ENCODE results near the gene HMX1. TPM values are rescaled to one million over a fixed set of nuclear protein-coding genes. Genes with fewer than 3 reads are reported as not detected.

HMX1 gene
- total and polyA plus RNA-seq, 10 of the 15 experiments (the other 5 are each of a cell fraction or from before 2014, with no cell fraction given), result not detected

DNA sequence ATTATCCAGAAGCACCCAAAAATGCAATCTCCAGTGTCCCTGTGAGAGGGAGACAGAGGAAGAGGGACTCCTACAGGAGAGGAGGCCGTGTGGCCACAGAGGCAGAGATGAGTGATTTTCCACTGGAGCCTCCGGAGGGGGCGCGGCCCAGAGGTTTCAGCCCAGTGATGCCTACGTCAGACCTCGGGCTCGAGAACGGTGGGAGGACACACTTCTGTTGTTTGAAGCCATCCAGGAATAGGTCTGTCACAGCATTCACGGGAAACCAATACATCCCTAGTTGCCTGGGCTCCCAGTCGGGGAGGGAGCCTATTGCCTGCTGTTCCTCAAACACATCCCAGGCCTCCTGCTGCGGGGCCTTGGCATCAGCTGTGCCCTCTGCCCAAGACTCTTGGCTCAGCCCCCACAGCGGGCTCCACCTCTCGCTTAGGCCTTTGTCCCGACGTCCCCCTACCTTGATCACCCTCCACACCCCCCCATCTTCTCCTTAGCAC, 39.2 kb upstream of the HMX1 start:
- no TSS peak for BruUV-seq (replicated peaks)
- H3K4me2 ChIP-seq (ENCODE audit: control insufficient read depth, insufficient read depth), result no peak overlapping the region
- H3K36me3 ChIP-seq (ENCODE audit: control insufficient read depth in 2 of 2, insufficient read depth in 2 of 2, low read length in 1 of 2), result no peaks in the 10 kb centered on the region
- no peaks in the 10 kb centered on the region for H4K20me1 ChIP-seq (ENCODE audit: control insufficient read depth, insufficient read depth)
- H3K4me3 ChIP-seq, result no peak overlapping the region
- intact Hi-C loops (cut with micrococcal nuclease; ENCODE audit: unreplicated experiment) (no loop called here), in situ Hi-C loops (cut with MboI) (no loop called here)
- H3K27me3 ChIP-seq (replicated peaks in 1 of 2; ENCODE audit: control insufficient read depth in 2 of 2, insufficient read depth in 2 of 2, low read length in 1 of 2), result no peaks in the 10 kb centered on the region; a peak in 1 of 4 replicates
- CTCF ChIA-PET, result no interaction called here
- POLR2A ChIA-PET, result no interaction called here
- DNase-seq (ENCODE audit: low read depth, low spot score) (no peak), FAIRE-seq (no peak), ATAC-seq (no peak)
- TF ChIP-seq IKZF2 (IDR thresholded peaks at IDR 0.05), result no peak
- TF ChIP-seq PRDM15 (CRISPR knock-in tag; IDR thresholded peaks at IDR 0.05), result no peak
- TF ChIP-seq USF2 (IDR thresholded peaks at IDR 0.05; ENCODE audit: borderline replicate concordance, low read depth, low read length), result no peak
- TF ChIP-seq SMARCA5 (IDR thresholded peaks at IDR 0.05), result no peak
- no peak for TF ChIP-seq ZBTB33 (IDR thresholded peaks at IDR 0.05)
- no peak for TF ChIP-seq RBBP5 (conservative IDR thresholded peaks at IDR 0.05)
- no peak for TF ChIP-seq CHD2 (IDR thresholded peaks at IDR 0.05; ENCODE audit: borderline replicate concordance, low read depth, low read length)
- TF ChIP-seq KDM1A (IDR thresholded peaks at IDR 0.05; ENCODE audit: borderline replicate concordance), result no peak
- TF ChIP-seq POLR2AphosphoS5 (IDR thresholded peaks at IDR 0.05; ENCODE audit: low read length), result no peak
- TF ChIP-seq BMI1 (IDR thresholded peaks at IDR 0.05; ENCODE audit: borderline replicate concordance), result no peak
- no peak overlapping the region for H3K27ac ChIP-seq (ENCODE audit: control insufficient read depth, insufficient read depth)
- H3K4me1 ChIP-seq (ENCODE audit: control insufficient read depth, insufficient read depth, low read length), result no peaks in the 10 kb centered on the region
- no peaks in the 10 kb centered on the region; the same call in 2 of the 3 replicates for H3K9me3 ChIP-seq (replicated peaks; ENCODE audit: control insufficient read depth, insufficient read depth, low read length)
- RAD21 ChIA-PET (ENCODE audit: unreplicated experiment), result no interaction called here
- SMC1A ChIA-PET (ENCODE audit: uncharacterized antibody, unreplicated experiment), result no interaction called here
- no peaks in the 10 kb centered on the region for H3K79me2 ChIP-seq (ENCODE audit: control insufficient read depth, insufficient read depth, low read length)
- 29% methylated on average over 15 of the region's 15 CpGs for WGBS (ENCODE audit: insufficient coverage, insufficient replicate concordance, low lambda C conversion rate, missing lambda C conversion rate)
- no peak overlapping the region for H3K9ac ChIP-seq (ENCODE audit: control insufficient read depth, insufficient read depth, low read length)
- no peak overlapping the region for H2AFZ ChIP-seq (ENCODE audit: control insufficient read depth, low read depth, low read length)
